ENCODE results near the gene CALHM3. TPM values are rescaled to one million over a fixed set of nuclear protein-coding genes. Genes with fewer than 3 reads are reported as not detected.
"Not testable (repeated sequence)": the region's sequence is repeated elsewhere in the genome, so short reads cannot be mapped to it uniquely, and the experiment has no call there.

CALHM3 gene
- total RNA-seq, 1 experiment from 2014 or later: 13.1 TPM

- peaks cover 33% of the 10 kb centered on the region for H3F3A ChIP-seq (ENCODE audit: insufficient read depth, low read depth)
- no peaks in the 10 kb centered on the region for H4K20me1 ChIP-seq (ENCODE audit: insufficient read depth)
- peaks cover 4% of the 10 kb centered on the region; the same call in 1 of the 2 replicates for H3K9me3 ChIP-seq (ENCODE audit: insufficient read depth, low read depth)
- TF ChIP-seq CTCF (conservative IDR thresholded peaks at IDR 0.05) (no peak), EZH2 (IDR thresholded peaks at IDR 0.05; ENCODE audit: low read depth) (no peak)
- 0 out of 2 replicates have a peak overlapping the region, but pooled peaks have one; percentile 18 for H2AFZ ChIP-seq
- peak overlapping the region; percentile 100 for H3K27ac ChIP-seq
- H3K4me2 ChIP-seq: peak overlapping the region; percentile 46; the same call in 1 of the 2 replicates
- no peak for DNase-seq
- H3K79me2 ChIP-seq (ENCODE audit: low read depth): 0 out of 2 replicates have a peak, but pooled peaks cover 9% of the 10 kb centered on the region
- BruUV-seq (replicated peaks): no TSS peak
- ChIA-PET POLR2A (ENCODE audit: unreplicated experiment) (no interaction called here), CTCF (no interaction called here)
- H3K27me3 ChIP-seq (ENCODE audit: insufficient read depth, low read depth): no peaks in the 10 kb centered on the region
- peaks cover 42% of the 10 kb centered on the region for H3K4me1 ChIP-seq (replicated peaks; ENCODE audit: insufficient read depth)
- no peak overlapping the region for H3K4me3 ChIP-seq
- no peaks in the 10 kb centered on the region for H3K36me3 ChIP-seq (ENCODE audit: low read depth)
- no peaks in the 10 kb centered on the region for H3K9me2 ChIP-seq (ENCODE audit: insufficient read depth)
- intact Hi-C loops (cut with micrococcal nuclease; ENCODE audit: unreplicated experiment): no loop called here
These were observed 46.9 kb upstream of the CALHM3 start for GRCh38 chr10:103525901-103526300.

GRCh38 chr10:103523683-103524082 is 44.6 kb upstream of the CALHM3 start:
- Histone ChIP-seq H2AFZ (no peak overlapping the region), H3K9me2 (ENCODE audit: insufficient read depth) (no peaks in the 10 kb centered on the region), H3F3A (ENCODE audit: insufficient read depth, low read depth) (peaks cover 24% of the 10 kb centered on the region; the same call in 1 of the 2 replicates), H3K4me3 (no peak overlapping the region), H3K4me2 (no peak overlapping the region), H3K27ac (peak overlapping the region; percentile 88; the same call in 1 of the 2 replicates), H3K36me3 (ENCODE audit: low read depth) (no peaks in the 10 kb centered on the region), H4K20me1 (ENCODE audit: insufficient read depth) (no peaks in the 10 kb centered on the region), H3K27me3 (ENCODE audit: insufficient read depth, low read depth) (no peaks in the 10 kb centered on the region), H3K79me2 (ENCODE audit: low read depth) (0 out of 2 replicates have a peak, but pooled peaks cover 9% of the 10 kb centered on the region), H3K9me3 (ENCODE audit: insufficient read depth, low read depth) (peaks cover 4% of the 10 kb centered on the region; the same call in 1 of the 2 replicates), H3K4me1 (replicated peaks; ENCODE audit: insufficient read depth) (peaks cover 33% of the 10 kb centered on the region)
- CTCF ChIA-PET: no interaction called here
- POLR2A ChIA-PET (ENCODE audit: unreplicated experiment): interaction anchor here (0.6 kb wide), 1 partner anchor 19 kb away, joined by 7 read pairs; no protein-coding TSS in a partner anchor
- TF ChIP-seq EZH2 (IDR thresholded peaks at IDR 0.05; ENCODE audit: low read depth) (no peak), CTCF (conservative IDR thresholded peaks at IDR 0.05) (no peak)
- intact Hi-C loops (cut with micrococcal nuclease; ENCODE audit: unreplicated experiment): no loop called here
- no TSS peak for BruUV-seq (replicated peaks)
- no peak for DNase-seq

GRCh38 chr10:103522006-103522405 is 43.0 kb upstream of the CALHM3 start:
- H3K4me1 ChIP-seq (replicated peaks; ENCODE audit: insufficient read depth): peaks cover 28% of the 10 kb centered on the region
- POLR2A ChIA-PET (ENCODE audit: unreplicated experiment); intact Hi-C loops (cut with micrococcal nuclease; ENCODE audit: unreplicated experiment); H2AFZ ChIP-seq; BruUV-seq (replicated peaks); H3K9me2 ChIP-seq (ENCODE audit: insufficient read depth); H3K79me2 ChIP-seq (ENCODE audit: low read depth); H4K20me1 ChIP-seq (ENCODE audit: insufficient read depth); H3K4me2 ChIP-seq; CTCF ChIA-PET; H3K9me3 ChIP-seq (ENCODE audit: insufficient read depth, low read depth); H3K27me3 ChIP-seq (ENCODE audit: insufficient read depth, low read depth); H3K4me3 ChIP-seq; H3K36me3 ChIP-seq (ENCODE audit: low read depth): not testable (repeated sequence)
- H3F3A ChIP-seq (ENCODE audit: insufficient read depth, low read depth): peaks cover 23% of the 10 kb centered on the region; the same call in 1 of the 2 replicates
- peak overlapping the region; percentile 88 for H3K27ac ChIP-seq
- DNase-seq: peak in 1 of 2 experiments; percentile 36

- no peak overlapping the region for H2AFZ ChIP-seq
- no peaks in the 10 kb centered on the region for H3K9me2 ChIP-seq (ENCODE audit: insufficient read depth)
- ChIA-PET CTCF (no interaction called here), POLR2A (ENCODE audit: unreplicated experiment) (no interaction called here)
- H3K9me3 ChIP-seq (ENCODE audit: insufficient read depth, low read depth): peaks cover 4% of the 10 kb centered on the region; the same call in 1 of the 2 replicates
- H3K27me3 ChIP-seq (ENCODE audit: insufficient read depth, low read depth): no peaks in the 10 kb centered on the region
- no peaks in the 10 kb centered on the region for H3K36me3 ChIP-seq (ENCODE audit: low read depth)
- peaks cover 10% of the 10 kb centered on the region; the same call in 1 of the 2 replicates for H3K4me1 ChIP-seq (replicated peaks; ENCODE audit: insufficient read depth)
- peaks cover 17% of the 10 kb centered on the region; the same call in 1 of the 2 replicates for H3F3A ChIP-seq (ENCODE audit: insufficient read depth, low read depth)
- no peak for TF ChIP-seq EZH2 (IDR thresholded peaks at IDR 0.05; ENCODE audit: low read depth)
- no peak for TF ChIP-seq CTCF (conservative IDR thresholded peaks at IDR 0.05)
- DNase-seq: no peak
- intact Hi-C loops (cut with micrococcal nuclease; ENCODE audit: unreplicated experiment): no loop called here
- peak overlapping the region; percentile 42 for H3K4me2 ChIP-seq
- 0 out of 2 replicates have a peak, but pooled peaks cover 6% of the 10 kb centered on the region for H3K79me2 ChIP-seq (ENCODE audit: low read depth)
- H3K27ac ChIP-seq: peak overlapping the region; percentile 88
- TSS peak; percentile 89 for BruUV-seq (replicated peaks)
- H3K4me3 ChIP-seq: peak overlapping the region; percentile 38; the same call in 1 of the 2 replicates
- no peaks in the 10 kb centered on the region for H4K20me1 ChIP-seq (ENCODE audit: insufficient read depth)
These were observed 40.8 kb upstream of the CALHM3 start for GRCh38 chr10:103519798-103520197.

Data from PC-9 (cell line).